ENCODE measurements around the gene CD207.

The CD207 gene

DNA sequence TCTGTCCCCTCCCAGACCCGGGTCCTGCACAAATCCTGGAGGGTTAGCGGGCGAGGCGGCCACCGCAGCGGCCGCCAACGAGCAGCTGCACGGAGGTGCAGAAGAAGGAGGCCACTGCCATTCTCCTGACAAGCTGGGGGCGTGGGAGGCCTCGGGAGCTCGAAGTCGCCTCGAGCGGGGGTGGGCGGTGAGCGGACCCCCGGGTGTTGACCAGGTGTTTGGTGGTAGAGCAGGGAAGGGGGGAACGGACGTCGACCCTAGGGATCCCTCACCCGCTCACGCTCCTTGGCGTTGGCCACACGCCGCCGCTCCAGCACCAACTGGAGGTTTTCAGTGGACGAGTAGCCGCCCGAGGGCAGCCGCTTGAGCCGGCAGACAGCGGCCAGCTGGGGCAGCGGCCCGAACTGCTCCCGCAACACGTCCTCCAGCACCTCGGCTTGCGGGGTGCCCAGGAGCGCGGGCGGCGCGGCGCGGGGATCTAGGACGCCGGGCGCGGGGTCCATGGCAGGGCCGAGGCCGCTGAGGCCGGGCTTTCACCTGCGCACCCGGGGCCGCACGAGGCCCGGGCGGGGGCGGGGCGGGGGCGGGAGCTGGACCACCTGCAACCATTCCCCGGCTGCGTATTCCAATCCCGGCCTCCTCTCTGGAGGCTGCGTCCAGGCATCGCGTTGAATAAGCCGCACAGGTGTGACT is 45.3 kb downstream of the CD207 start, which contains the start of gene FIGLA:
Gene FIGLA (minus strand): TSS at position 508 of the 693 bp plus-strand sequence. CDS start 5 bp downstream, at position 503.
- DNase-seq, result peak; percentile 87

DNA sequence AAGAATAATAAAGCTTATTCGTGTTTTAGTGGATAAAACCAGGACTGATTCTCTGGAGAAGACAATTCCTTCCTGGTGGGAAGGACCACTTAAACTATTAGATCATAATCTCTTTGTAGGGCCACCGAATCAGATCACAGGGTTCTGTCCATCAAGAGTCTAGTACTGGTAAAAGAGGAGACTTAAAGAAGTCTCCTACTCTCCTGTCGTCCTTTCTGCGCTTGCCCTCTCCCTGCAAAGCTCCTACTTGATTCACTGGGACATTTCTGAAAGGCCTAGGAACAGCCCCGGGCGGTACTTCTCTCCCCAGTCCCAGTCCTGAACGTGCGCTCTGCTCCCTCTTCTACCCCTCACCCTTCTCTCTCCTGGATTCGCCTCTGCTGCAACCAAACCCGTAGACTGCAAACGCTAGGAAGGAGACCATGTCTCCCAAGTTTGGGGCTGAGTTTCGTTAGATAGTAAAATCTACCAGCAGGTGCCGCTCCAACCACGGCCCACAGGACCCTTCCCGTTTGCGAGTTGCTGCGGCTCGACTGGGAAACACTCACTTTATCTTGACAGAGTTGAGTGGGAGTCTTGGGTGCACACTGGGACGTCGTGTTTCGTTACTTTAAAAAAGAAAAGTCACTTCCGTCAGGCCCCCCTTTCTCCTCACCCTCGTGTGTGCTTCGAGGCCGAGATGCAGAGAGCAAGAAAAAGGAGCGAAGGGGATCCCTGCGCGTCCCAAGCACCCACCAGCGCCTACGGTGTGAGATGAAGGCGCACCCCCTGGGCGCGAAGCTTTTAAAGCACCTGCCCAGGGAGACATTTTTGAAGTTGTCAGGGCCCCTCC is 46.1 kb downstream of the CD207 start:
- peak; percentile 86 for DNase-seq

DNA sequence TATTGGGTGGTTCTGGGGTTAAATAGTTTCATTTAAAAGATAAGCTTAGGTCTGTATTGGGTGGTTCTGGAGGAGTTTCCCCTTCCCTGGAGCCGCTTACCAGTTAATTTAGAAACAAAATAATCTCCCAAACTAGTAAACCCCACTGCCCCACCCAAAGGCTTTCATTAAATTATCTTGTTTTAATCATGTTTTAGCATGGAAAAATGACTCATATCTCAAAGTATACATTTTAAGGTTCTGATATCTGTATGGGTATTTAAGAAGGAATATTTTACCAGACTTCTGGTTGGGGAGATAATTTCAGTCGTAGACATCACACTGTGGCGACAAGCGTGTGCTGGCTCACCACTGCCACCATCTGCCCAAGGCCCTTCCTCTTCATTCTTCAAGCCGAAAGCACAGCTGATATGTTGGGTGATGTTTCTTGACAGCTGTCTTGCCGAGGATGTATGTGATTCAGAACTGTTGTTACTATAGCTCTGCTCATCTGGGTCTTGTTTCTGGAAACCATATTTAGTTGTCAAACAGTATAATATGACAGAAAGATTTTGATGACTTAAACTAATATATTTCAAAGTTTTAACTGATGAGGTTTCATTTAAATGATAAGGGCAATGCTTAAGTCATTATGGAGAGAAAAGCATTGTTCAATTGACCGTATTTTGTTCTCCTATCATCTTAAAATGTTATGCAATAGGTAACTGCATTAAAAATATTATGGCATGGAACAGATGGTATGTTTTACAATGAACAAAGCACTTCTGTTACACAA is 50.3 kb downstream of the CD207 start:
- DNase-seq, result peak; percentile 58

DNA sequence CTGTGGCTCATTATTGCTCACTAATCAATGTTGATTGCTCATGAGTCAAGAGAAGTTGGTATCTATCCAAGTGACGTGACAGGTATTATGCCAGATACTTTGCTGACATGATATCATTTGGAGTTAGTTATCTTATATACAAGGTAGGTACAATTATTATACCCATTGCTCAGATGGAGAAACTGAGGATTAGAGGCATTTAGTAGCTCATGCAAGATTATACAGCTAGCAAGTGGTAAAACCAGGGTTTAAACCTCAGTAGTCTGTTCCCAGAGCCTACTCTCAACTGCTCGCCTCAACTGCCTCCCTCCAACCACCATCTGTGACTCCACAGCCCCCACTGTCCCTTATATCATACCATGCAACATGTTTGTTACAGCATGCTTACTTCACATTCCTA is 51.3 kb downstream of the CD207 start:
- DNase-seq, result no peak
